ENCODE measurements around the gene DDI2.

- TF ChIP-seq POLR2AphosphoS5 (IDR thresholded peaks at IDR 0.05; ENCODE audit: low read depth, low read length) (no peak), POLR2A (IDR thresholded peaks at IDR 0.05; ENCODE audit: low read depth, low read length) (no peak), TAF1 (IDR thresholded peaks at IDR 0.05; ENCODE audit: borderline replicate concordance, low read depth, low read length) (no peak)
Measured at GRCh38 chr1:15708486-15709137, 91.4 kb downstream of the DDI2 start.

Measured in GM12892 (cell line).